ENCODE data around the gene BCL3.

- TF ChIP-seq ATF3 (IDR thresholded peaks at IDR 0.05) (no peak), EZH2 (IDR thresholded peaks at IDR 0.05) (no peak)
Measured at GRCh38 chr19:44712864-44713515, 35.5 kb upstream of the BCL3 start.
